WTC11 (cell line): ENCODE data around the gene RPL35.

Experiments
- ATF1 ChIP-seq: sonication (generic); formaldehyde crosslinking; IDR thresholded peaks from 2 replicates; pipeline ENCODE4 v1.8.1; 2023; ENCODE audit warnings: mild to moderate bottlenecking, moderate library complexity, missing genetic modification reagents
- ATF3 ChIP-seq: sonication (generic); formaldehyde crosslinking; conservative IDR thresholded peaks from 2 replicates; pipeline ENCODE4 v1.8.1; 2022; ENCODE audit warnings: mild to moderate bottlenecking, missing genetic modification reagents
- CREB1 ChIP-seq: sonication (generic); formaldehyde crosslinking; IDR thresholded peaks from 2 replicates; pipeline ENCODE4 v1.8.0; 2023; ENCODE audit warnings: mild to moderate bottlenecking, missing genetic modification reagents
- CTCF ChIP-seq: fragments of 200-600 bp; IDR thresholded peaks from 2 replicates; pipeline ENCODE4 v1.8.0; 2022; ENCODE audit warnings: antibody characterized with exemption
- FOXK1 ChIP-seq: sonication (generic); formaldehyde crosslinking; IDR thresholded peaks from 2 replicates; pipeline ENCODE4 v1.8.0; 2022; ENCODE audit warnings: mild to moderate bottlenecking, moderate library complexity, missing genetic modification reagents
- NR2C2 ChIP-seq: sonication (generic); formaldehyde crosslinking; IDR thresholded peaks from 2 replicates; pipeline ENCODE4 v1.8.0; 2022; ENCODE audit warnings: mild to moderate bottlenecking, missing genetic modification reagents
- SMAD4 ChIP-seq: sonication (generic); formaldehyde crosslinking; IDR thresholded peaks from 2 replicates; pipeline ENCODE4 v1.8.0; 2022; ENCODE audit warnings: mild to moderate bottlenecking, missing genetic modification reagents
- SOX15 ChIP-seq: fragments of 250-450 bp; sonication (Bioruptor Pico); IDR thresholded peaks from 2 replicates; pipeline ENCODE4 v1.9.0; 2021; ENCODE audit warnings: mild to moderate bottlenecking
- SP1 ChIP-seq: sonication (generic); formaldehyde crosslinking; conservative IDR thresholded peaks from 2 replicates; pipeline ENCODE4 v1.8.1; 2022; ENCODE audit warnings: missing genetic modification reagents
- ZNF121 ChIP-seq: sonication (generic); formaldehyde crosslinking; IDR thresholded peaks from 2 replicates; pipeline ENCODE4 v1.8.0; 2023; ENCODE audit warnings: missing genetic modification reagents
- ZNF138 ChIP-seq: sonication (generic); formaldehyde crosslinking; conservative IDR thresholded peaks from 2 replicates; pipeline ENCODE4 v1.8.1; 2022; ENCODE audit warnings: mild to moderate bottlenecking, moderate library complexity, missing genetic modification reagents
- TF ChIP-seq, protein P1 (sequence below): sonication (generic); formaldehyde crosslinking; IDR thresholded peaks from 2 replicates; pipeline ENCODE4 v1.8.1; 2023; ENCODE audit warnings: mild to moderate bottlenecking, missing genetic modification reagents
- TF ChIP-seq, protein P2 (sequence below): sonication (generic); formaldehyde crosslinking; IDR thresholded peaks from 2 replicates; pipeline ENCODE4 v1.8.0; 2022; ENCODE audit warnings: mild to moderate bottlenecking, missing genetic modification reagents

DNA sequence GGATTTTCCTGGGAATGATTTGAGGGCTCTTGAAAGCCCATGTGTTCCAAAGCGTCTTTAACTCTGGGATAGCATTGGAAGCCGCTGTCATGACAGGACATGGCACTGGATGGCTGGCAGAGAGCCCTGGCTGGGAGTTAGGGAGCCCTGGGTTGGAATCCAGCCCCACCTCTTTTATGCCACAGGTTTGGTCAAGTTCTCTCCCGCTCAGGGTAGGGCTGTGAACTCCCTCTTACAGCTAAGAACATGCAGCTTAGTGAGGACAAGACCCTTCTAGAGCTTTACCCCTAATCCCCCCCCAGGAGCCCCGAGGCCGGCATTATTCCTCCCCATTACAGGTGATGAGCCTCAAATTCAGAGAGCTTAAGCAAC, 47.6 kb downstream of the RPL35 start:
- TF ChIP-seq, protein P1, sequence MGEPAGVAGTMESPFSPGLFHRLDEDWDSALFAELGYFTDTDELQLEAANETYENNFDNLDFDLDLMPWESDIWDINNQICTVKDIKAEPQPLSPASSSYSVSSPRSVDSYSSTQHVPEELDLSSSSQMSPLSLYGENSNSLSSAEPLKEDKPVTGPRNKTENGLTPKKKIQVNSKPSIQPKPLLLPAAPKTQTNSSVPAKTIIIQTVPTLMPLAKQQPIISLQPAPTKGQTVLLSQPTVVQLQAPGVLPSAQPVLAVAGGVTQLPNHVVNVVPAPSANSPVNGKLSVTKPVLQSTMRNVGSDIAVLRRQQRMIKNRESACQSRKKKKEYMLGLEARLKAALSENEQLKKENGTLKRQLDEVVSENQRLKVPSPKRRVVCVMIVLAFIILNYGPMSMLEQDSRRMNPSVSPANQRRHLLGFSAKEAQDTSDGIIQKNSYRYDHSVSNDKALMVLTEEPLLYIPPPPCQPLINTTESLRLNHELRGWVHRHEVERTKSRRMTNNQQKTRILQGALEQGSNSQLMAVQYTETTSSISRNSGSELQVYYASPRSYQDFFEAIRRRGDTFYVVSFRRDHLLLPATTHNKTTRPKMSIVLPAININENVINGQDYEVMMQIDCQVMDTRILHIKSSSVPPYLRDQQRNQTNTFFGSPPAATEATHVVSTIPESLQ (CRISPR knock-in tag): no peak
- no peak for TF ChIP-seq SP1 (CRISPR knock-in tag)
- no peak for TF ChIP-seq CTCF
- TF ChIP-seq SOX15 (CRISPR knock-in tag): no peak
- TF ChIP-seq ATF3 (CRISPR knock-in tag): no peak
- TF ChIP-seq NR2C2: no peak
- TF ChIP-seq, protein P2, sequence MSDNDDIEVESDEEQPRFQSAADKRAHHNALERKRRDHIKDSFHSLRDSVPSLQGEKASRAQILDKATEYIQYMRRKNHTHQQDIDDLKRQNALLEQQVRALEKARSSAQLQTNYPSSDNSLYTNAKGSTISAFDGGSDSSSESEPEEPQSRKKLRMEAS (CRISPR knock-in tag): no peak
- TF ChIP-seq ZNF121: no peak
- TF ChIP-seq ZNF138 (CRISPR knock-in tag): no peak
- TF ChIP-seq FOXK1: no peak
- no peak for TF ChIP-seq CREB1 (CRISPR knock-in tag)
- TF ChIP-seq ATF1: no peak
- TF ChIP-seq SMAD4 (CRISPR knock-in tag): no peak
